ENCODE results near the gene FNTB.
"Not testable (repeated sequence)": the region's sequence is repeated elsewhere in the genome, so short reads cannot be mapped to it uniquely, and the experiment has no call there.

Gene FNTB

GRCh38 chr14:65011538-65011937, 24.8 kb downstream of the FNTB start:
- DNase-seq (ENCODE audit: low read depth in 4 of 4, low spot score in 1 of 4) = no peak

DNA sequence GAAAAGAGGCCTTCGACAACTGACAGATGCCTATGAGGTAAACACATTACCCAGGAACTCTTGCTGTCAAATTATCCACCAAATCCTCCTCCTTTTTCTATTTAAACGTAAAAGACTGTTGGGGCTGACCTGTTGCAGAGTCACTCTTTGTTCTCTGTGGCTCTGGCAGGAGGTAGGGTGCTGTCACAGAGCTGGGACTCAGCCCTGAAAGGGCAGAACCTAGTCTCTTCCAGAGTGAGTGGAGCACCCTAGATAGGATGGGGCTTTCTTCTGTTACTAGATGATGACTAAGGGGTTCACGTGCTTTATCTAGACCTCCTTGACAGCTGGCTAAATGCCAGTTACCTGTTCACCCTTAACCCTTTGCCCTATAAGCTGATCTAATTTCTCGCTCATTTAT, 25.7 kb downstream of the FNTB start:
- no peak for DNase-seq (ENCODE audit: low read depth in 4 of 4, low spot score in 1 of 4)

DNA sequence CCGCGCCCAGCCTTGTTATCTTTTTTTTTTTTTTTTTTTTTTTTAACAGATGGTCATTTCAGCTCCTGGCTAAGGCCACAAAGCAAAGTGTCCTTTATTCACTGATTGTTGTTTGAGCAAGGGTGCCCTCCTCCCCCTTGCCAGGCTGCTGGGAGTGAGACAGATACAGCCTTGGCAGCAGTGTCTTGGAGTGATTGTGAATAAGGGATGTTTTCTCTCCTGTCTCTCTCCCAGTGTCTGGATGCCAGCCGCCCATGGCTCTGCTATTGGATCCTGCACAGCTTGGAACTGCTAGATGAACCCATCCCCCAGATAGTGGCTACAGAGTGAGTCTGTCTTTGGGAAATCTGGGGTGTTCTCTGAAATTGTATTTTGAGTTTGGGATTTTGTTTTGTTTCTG, 28.7 kb downstream of the FNTB start:
- DNase-seq (ENCODE audit: low read depth in 4 of 4, low spot score in 1 of 4) = no peak

DNA sequence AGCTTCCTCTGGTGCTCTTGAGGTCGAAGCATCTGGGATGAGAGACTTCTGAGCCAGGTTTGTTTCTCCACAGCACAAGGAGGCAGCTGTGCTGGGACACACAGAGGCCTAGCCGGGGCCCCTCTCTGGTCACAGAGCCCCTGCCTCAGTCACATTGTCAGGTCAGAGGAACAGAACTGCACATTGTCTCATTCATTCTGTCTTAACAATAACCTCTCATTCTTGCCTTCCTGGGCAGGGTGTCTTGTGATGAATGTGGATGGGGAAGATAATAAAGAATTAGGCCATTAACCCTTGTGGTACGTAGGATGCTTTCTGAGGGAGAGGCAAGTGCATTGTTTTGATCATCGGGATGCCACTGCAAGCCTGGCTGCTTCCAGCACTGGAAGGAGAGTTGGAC, 29.8 kb downstream of the FNTB start:
- DNase-seq (ENCODE audit: low read depth in 4 of 4, low spot score in 1 of 4) = no peak

DNA sequence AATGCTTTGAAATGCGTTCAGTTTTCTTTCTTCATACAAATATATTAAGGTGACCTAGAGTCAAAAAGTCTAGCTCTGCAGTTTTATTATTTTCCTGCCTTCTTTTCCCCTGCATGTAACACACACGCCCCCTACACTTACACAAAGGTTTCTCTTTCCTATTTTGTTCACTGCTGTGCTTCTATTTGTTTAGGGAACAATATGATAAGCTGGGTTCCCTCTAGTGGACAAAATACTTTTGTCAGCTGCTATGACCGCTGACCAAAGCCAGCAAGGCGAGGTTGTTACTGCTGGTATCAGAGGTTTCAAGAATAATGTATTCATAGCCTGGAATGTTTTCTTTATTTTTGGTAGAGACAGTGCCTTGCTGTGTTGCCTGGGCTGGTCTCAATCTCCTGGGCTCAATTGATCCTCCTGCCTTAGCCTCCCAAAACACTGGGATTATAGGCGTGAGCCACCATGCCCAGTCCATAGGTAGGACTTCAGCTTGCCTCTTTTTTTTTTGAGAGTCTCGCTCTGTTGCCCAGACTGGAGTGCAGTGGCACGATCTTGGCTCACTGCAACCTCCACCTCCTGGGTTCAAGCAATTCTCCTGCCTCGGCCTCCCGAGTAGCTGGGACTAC, 33.4 kb downstream of the FNTB start:
- DNase-seq (ENCODE audit: low read depth in 4 of 4, low spot score in 1 of 4) = no peak

GRCh38 chr14:65024957-65025356, 38.3 kb downstream of the FNTB start:
- DNase-seq (ENCODE audit: low read depth in 4 of 4, low spot score in 1 of 4) = no peak

- no peak for DNase-seq (ENCODE audit: low read depth in 4 of 4, low spot score in 1 of 4)
Measured at GRCh38 chr14:65025818-65026217, 39.1 kb downstream of the FNTB start.

GRCh38 chr14:65026526-65026925, 39.8 kb downstream of the FNTB start:
- DNase-seq (ENCODE audit: low read depth in 4 of 4, low spot score in 1 of 4) = no peak

GRCh38 chr14:65027127-65027799, 40.6 kb downstream of the FNTB start:
- no peak for DNase-seq (ENCODE audit: low read depth in 4 of 4, low spot score in 1 of 4)

DNA sequence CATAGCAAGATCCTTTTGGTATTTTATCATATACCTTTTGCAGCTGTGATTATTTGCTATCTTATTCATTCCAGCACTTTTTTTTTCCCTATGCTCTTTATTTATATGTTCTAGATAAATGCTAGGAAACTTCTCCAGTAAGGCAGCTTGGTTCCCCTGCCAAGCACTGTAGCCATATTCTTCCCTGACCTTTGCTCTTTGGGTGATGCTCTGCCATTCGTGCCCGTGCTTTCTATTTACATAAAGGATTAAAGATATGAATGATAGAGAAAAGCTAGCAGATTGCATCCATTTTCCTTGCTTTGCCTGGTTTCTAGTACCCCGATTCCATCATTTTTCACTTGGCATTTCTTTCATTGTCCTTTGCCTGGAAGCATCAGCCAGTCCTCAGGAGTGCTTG, 42.2 kb downstream of the FNTB start:
- no peak for DNase-seq (ENCODE audit: low read depth in 4 of 4, low spot score in 1 of 4)

DNA sequence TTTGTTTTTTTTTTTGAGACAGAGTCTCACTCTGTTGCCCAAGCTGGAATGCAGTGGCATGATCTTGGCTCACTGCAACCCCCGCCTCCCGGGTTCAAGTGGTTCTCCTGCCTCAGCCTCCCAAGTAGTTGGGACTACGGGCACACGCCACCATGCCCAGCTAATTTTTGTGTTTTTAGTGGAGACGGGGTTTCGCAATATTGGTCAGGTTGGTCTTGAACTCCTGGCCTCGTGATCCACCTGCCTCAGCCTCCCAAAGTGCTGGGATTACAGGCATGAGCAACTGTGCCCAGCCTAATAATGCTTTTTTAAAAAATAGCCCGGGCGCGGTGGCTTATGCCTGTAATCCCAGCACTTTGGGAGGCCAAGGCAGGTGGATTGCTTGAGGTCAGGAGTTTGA, 44.6 kb downstream of the FNTB start:
- DNase-seq (ENCODE audit: low read depth in 4 of 4, low spot score in 1 of 4) = not testable (repeated sequence)

- DNase-seq (ENCODE audit: low read depth in 4 of 4, low spot score in 1 of 4) = no peak
Measured at GRCh38 chr14:65032319-65032718, 45.6 kb downstream of the FNTB start.

GRCh38 chr14:65033181-65033580, 46.5 kb downstream of the FNTB start:
- DNase-seq (ENCODE audit: low read depth in 4 of 4, low spot score in 1 of 4) = no peak

DNA sequence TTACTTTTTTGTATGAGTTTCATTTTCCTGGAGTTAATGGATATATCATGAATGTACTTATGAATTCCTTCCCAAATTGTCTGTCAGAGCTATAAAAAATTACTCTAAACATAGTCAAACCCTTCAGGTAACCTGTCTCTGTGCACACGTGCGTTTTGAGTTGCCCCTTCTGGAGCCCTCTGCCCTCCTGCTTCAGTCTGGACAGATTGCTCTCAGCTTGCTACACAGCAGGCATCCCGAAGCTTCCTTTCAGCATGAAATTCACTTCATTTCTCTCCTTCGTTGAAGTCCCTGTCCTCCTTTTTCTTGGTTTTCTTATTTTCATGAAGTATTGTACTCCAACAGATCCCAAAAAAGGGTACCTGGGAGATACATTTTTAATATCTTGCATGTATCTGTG, 47.3 kb downstream of the FNTB start:
- DNase-seq (ENCODE audit: low read depth in 4 of 4, low spot score in 1 of 4) = no peak

GRCh38 chr14:65035049-65035448, 48.4 kb downstream of the FNTB start:
- DNase-seq (ENCODE audit: low read depth in 4 of 4, low spot score in 1 of 4) = no peak

GRCh38 chr14:65038966-65039365, 52.3 kb downstream of the FNTB start:
- no peak for DNase-seq (ENCODE audit: low read depth in 4 of 4, low spot score in 1 of 4)

GRCh38 chr14:65040666-65041433, 54.2 kb downstream of the FNTB start:
- no peak for DNase-seq (ENCODE audit: low read depth in 4 of 4, low spot score in 1 of 4)

GRCh38 chr14:65041434-65041915, 54.8 kb downstream of the FNTB start:
- no peak for DNase-seq (ENCODE audit: low read depth in 4 of 4, low spot score in 1 of 4)

DNA sequence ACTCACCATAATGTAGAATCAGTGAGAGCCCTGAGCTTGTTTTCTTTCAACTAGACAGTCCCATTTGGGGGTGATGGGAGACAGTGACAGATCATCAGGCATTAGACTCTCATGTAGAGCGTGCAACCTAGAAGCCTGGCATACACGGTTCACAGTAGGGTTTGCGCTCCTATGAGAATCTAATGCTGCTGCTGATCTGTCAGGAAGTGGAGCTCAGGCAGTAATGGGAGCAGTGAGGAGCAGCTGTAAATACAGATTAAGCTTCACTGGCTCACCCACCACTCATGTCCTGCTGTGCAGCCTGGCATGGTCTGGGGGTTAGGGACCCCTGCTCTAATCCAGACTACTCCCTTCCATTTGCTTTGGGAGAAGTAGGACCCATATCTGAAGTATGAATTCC, 55.6 kb downstream of the FNTB start:
- no peak for DNase-seq (ENCODE audit: low read depth in 4 of 4, low spot score in 1 of 4)

DNA sequence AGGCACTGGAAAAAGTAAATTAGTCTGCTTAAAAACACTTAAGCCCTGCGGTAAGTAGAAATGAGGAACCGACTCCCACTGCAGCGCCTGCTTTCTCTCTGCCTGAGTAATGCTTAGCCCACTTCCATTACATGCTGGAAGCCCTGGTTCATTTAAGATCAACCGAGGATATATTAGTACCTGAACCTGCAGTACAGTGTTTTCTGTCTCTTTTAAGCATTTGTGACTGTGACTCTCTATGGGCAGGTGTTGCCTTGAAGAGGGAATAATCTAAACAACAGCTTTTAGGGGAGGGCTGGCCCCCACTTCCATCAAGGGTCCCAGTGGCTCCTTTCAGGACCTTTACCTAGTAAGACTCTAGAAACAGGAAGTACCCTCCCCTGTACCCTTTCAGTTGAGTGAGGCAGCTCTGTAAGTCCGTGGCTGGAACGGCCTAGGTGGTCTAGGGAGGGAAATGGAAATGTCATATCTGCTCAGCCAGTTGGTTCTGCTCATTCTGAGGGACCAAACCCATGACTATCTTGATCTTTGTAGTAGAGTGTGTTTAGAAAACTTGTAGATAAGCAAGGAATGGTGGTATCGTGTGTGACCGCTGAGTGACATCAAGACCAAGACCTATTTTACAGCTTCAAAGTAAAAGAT, 56.2 kb downstream of the FNTB start:
- no peak for DNase-seq (ENCODE audit: low read depth in 4 of 4, low spot score in 1 of 4)

- no peak for DNase-seq (ENCODE audit: low read depth in 4 of 4, low spot score in 1 of 4)
Measured at GRCh38 chr14:65043893-65044595, 57.3 kb downstream of the FNTB start.

Data from stimulated activated CD4-positive, alpha-beta T cell treated with anti-CD3 and anti-CD28 coated beads, Interleukin-1b, Interleukin-23, amount 100 ng/mL, for 24 hours (primary cell).